Fibroblast of lung (primary cell): Measurements from ENCODE around the gene COX5B.
"Not testable (repeated sequence)": the region's sequence is repeated elsewhere in the genome, so short reads cannot be mapped to it uniquely, and the experiment has no call there.

ENCODE experiments used
- CTCF ChIP-seq, 2 donors: IDR thresholded peaks in 1 of 2; conservative IDR thresholded peaks in 1 of 2; 1 replicate in 1 of 2; 2 replicates in 1 of 2; pipeline ENCODE4 v1.5.1; 2011 to 2012; ENCODE audit warnings: low read length in 2 of 2, control low read depth in 1 of 2, inconsistent platforms in 1 of 2, low read depth in 1 of 2, mild to moderate bottlenecking in 1 of 2
- EZH2 ChIP-seq: IDR thresholded peaks from 2 replicates; pipeline ENCODE4 v1.5.1; 2012; ENCODE audit warnings: low read length, control low read depth, mild to moderate bottlenecking; ENCODE audit errors: missing control alignments

DNA sequence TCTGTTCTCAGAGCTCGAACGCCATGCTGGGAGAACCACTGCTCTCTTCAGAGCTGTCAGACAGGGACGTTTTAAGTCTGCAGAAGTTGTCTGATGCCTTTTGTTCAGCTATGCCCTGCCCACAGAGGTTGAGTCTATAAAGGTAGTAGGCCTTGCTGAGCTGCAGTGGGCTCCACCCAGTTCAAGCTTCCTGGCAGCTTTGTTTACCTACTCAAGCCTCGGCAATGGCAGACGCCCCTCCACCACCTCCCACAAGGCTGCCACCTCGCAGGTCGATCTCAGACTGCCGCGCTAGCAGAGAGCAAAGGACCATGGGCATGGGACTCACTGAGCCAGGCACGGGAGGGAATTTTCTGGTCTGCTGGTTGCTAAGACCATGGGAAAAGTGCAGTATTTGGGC is 44.3 kb upstream of the COX5B start:
- TF ChIP-seq CTCF (conservative IDR thresholded peaks at IDR 0.05 in 1 of 2, IDR thresholded peaks at IDR 0.05 in 1 of 2; ENCODE audit: low read depth in 1 of 2, low read length in 2 of 2); EZH2: not testable (repeated sequence)
